HL-60 (cell line): ENCODE data around the gene KRT38.

Experiments
- DNase-seq, 2 experiments: peaks; one replicate each; pipeline ENCODE4 v3.0.0-alpha.2; 2010 to 2020; ENCODE audit warnings: low read depth in 1 of 2, low spot score in 1 of 2
- H3K27ac ChIP-seq: fragments of 250-450 bp; sonication (Bioruptor Pico); replicated peaks from 2 replicates; pipeline ENCODE4 v1.5.1; 2020; ENCODE audit warnings: mild to moderate bottlenecking, moderate library complexity
- H3K27me3 ChIP-seq: fragments of 250-450 bp; sonication (Bioruptor Pico); 2 replicates; pipeline ENCODE4 v1.5.1; 2021; ENCODE audit warnings: mild to moderate bottlenecking, moderate library complexity; ENCODE audit not compliant: insufficient read depth, poor library complexity, severe bottlenecking
- H3K4me3 ChIP-seq: replicated peaks from 2 replicates; pipeline ENCODE4 v1.5.1; 2011; ENCODE audit warnings: mild to moderate bottlenecking, control low read depth, low read length; ENCODE audit not compliant: insufficient read depth
- CTCF ChIP-seq: IDR thresholded peaks from one replicate; pipeline ENCODE4 v1.5.1; 2011; ENCODE audit warnings: low read length, control low read depth, inconsistent platforms; ENCODE audit not compliant: insufficient read depth
- GABPA ChIP-seq: IDR thresholded peaks from 2 replicates; pipeline ENCODE4 v1.6.1; 2012; ENCODE audit warnings: low read depth
- POLR2AphosphoS5 ChIP-seq: IDR thresholded peaks from 2 replicates; pipeline ENCODE4 v1.6.1; 2012; ENCODE audit warnings: low read depth
- REST ChIP-seq: IDR thresholded peaks from 2 replicates; pipeline ENCODE4 v1.6.1; 2012; ENCODE audit warnings: low read depth; ENCODE audit not compliant: insufficient replicate concordance
- SPI1 ChIP-seq: IDR thresholded peaks from 2 replicates; pipeline ENCODE4 v1.6.1; 2012; ENCODE audit warnings: low read depth, mild to moderate bottlenecking, borderline replicate concordance
- long read RNA-seq: library from polyadenylated mRNA; unstranded; transcript quantifications from one replicate; pipeline ENCODE4 v2.0.0, GENCODE V29; 2020

KRT38 gene
- long read RNA-seq, result 0 reads

GRCh38 chr17:41440531-41441033, at the start of gene KRT38:
Gene KRT38 (minus strand): TSS chr17:41440983. CDS start chr17:41440921, 62 bp downstream.
- DNase-seq, result no peak
- Histone ChIP-seq H3K27ac (no peak within 1 kb of the TSS), H3K4me3 (no peak within 1 kb of the TSS), H3K27me3 (peaks cover 7% of the 10 kb centered on the region)
- no peak for TF ChIP-seq GABPA
- no peak for TF ChIP-seq POLR2AphosphoS5
- TF ChIP-seq SPI1, result no peak
- no peak for TF ChIP-seq CTCF
- no peak for TF ChIP-seq REST

- DNase-seq, result no peak
- H3K27ac ChIP-seq, result no peak within 1 kb of the TSS
- no peak for TF ChIP-seq POLR2AphosphoS5
- no peak for TF ChIP-seq GABPA
- TF ChIP-seq REST, result no peak
- TF ChIP-seq CTCF, result no peak
- no peak for TF ChIP-seq SPI1
- H3K4me3 ChIP-seq, result no peak within 1 kb of the TSS
- H3K27me3 ChIP-seq, result no peaks in the 10 kb centered on the region
Observed at GRCh38 chr17:41489531-41489930, 48.7 kb upstream of the KRT38 start, which contains the start of gene KRT36. Gene KRT36 (minus strand): TSS chr17:41489910. CDS start chr17:41489864, 46 bp downstream.

GRCh38 chr17:41486809-41487530, 46.2 kb upstream of the KRT38 start:
- DNase-seq, result peak in 1 of 2 experiments; percentile 15
- no peaks in the 10 kb centered on the region for H3K27me3 ChIP-seq
- H3K4me3 ChIP-seq, result no peak overlapping the region
- no peak overlapping the region for H3K27ac ChIP-seq
- TF ChIP-seq CTCF (peak; percentile 14), SPI1 (no peak), POLR2AphosphoS5 (no peak)
